Transverse colon (tissue), 4 donors: ENCODE measurements around the gene TSR3. TPM values are rescaled to one million over a fixed set of nuclear protein-coding genes. Genes with fewer than 3 reads are reported as not detected.
A peak's percentile ranks its signal among the peaks of the same experiment; 100 is the strongest.

ENCODE experiments used
- DNase-seq: peaks from one replicate; pipeline ENCODE4 v3.0.0-alpha.2; 2019
- H3K27ac ChIP-seq, 4 donors: fragments of 200-600 bp; sonication (generic); 2 replicates each; pipeline ENCODE4 v1.5.1; 2016 to 2018; ENCODE audit warnings: inconsistent platforms in 4 of 4
- H3K27me3 ChIP-seq: fragments of 200-600 bp; sonication (generic); 2 replicates; pipeline ENCODE4 v1.5.1; 2017; ENCODE audit warnings: inconsistent platforms
- H3K36me3 ChIP-seq, 4 donors: fragments of 200-600 bp; sonication (generic); 2 replicates each; pipeline ENCODE4 v1.5.1; 2017 to 2019; ENCODE audit warnings: inconsistent platforms in 4 of 4
- H3K4me1 ChIP-seq, 4 donors: fragments of 200-600 bp; sonication (generic); 2 replicates each; pipeline ENCODE4 v1.5.1; 2017 to 2020; ENCODE audit warnings: inconsistent platforms in 4 of 4
- H3K4me3 ChIP-seq, 4 donors: fragments of 200-600 bp; sonication (generic); 1 replicate in 1 of 4; 2 replicates in 3 of 4; pipeline versions ENCODE4 v1.5.1 to v1.6.1; 2017 to 2019; ENCODE audit warnings: inconsistent platforms in 4 of 4
- H3K9me3 ChIP-seq, 2 donors: fragments of 200-600 bp; sonication (generic); 2 replicates each; pipeline ENCODE4 v1.5.1; 2017 to 2019; ENCODE audit warnings: inconsistent platforms in 2 of 2
- EP300 ChIP-seq: sonication (generic); formaldehyde crosslinking; IDR thresholded peaks from one replicate; pipeline ENCODE4 v1.6.1; 2017; ENCODE audit warnings: antibody characterized with exemption, low read depth
- POLR2A ChIP-seq: fragments of 450-650 bp; IDR thresholded peaks from one replicate; pipeline ENCODE4 v1.6.1; 2016; ENCODE audit warnings: antibody characterized with exemption, mild to moderate bottlenecking, moderate library complexity
- POLR2AphosphoS5 ChIP-seq, 3 donors: sonication (generic); formaldehyde crosslinking; IDR thresholded peaks; one replicate each; pipeline ENCODE4 v1.6.1; 2016; ENCODE audit warnings: antibody characterized with exemption in 3 of 3
- whole genome bisulfite sequencing, 2 donors: methylation state at CpG; one replicate each; pipeline ENCODE4 v1.1.5; 2018; ENCODE audit warnings: low coverage in 1 of 2; 5-methylcytosine and 5-hydroxymethylcytosine counted together
- in situ Hi-C, 4 donors: fragments of 200-750 bp; cut with MboI; loops; one replicate each; pipeline versions ENCODE4 v1.15.0 to v1.15.1; 2017; ENCODE audit warnings: low sequenced_read_pairs in 3 of 4, low pct_ligation_motif_present in 1 of 4, low pct_unique_long_range_greater_than_20kb in 1 of 4
- intact Hi-C: fragments of 100-400 bp; cut with DNase I; formaldehyde crosslinking; loops from one replicate; pipeline ENCODE4 v1.15.1; 2023; ENCODE audit warnings: low total_unique reads
- total RNA-seq, 4 donors: library from RNA; depleted of rRNA; stranded (reverse); fragments of >200 nt; gene quantifications; one replicate each; pipeline ENCODE4 v1.1.0, GENCODE V29; 2016
- TF ChIP-seq, protein P1 (sequence below), 5 experiments: fragments of 200-600 bp in 3 of 5; fragments of 450-650 bp in 2 of 5; sonication (generic) in 3 of 5; IDR thresholded peaks; 1 replicate in 2 of 5; 2 replicates in 3 of 5; pipeline ENCODE4 v1.5.1; 2016 to 2017; ENCODE audit warnings: antibody characterized with exemption in 5 of 5, inconsistent platforms in 3 of 5, mild to moderate bottlenecking in 2 of 5, moderate library complexity in 1 of 5

The TSR3 gene
- total RNA-seq, 4 donors from 2014 or later, result 56.4 to 135 (median 75.3) TPM

DNA sequence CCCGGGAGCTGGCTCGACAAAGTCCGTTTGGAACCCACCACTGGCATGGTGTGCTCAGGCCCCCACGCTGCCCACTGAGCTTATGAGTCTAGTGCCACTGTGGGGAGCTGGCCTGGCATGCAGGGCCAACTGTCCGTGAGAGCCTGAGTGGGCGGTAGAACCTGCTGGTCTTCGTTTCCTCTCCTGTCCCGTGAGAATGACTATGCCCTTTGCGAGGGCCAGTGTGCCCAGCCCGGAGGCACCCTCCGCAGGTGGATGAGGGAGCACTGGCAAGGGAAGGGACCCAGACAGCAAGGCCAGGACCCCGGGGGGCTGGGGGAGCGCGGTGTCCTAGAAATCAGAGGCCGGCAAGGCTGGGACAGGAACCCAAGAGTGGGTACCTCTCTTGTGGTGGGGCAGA is 15.1 kb downstream of the TSR3 start:
- H3K27ac ChIP-seq, result no peak overlapping the region
- no peak for DNase-seq
- no peaks in the 10 kb centered on the region for H3K36me3 ChIP-seq
- H3K27me3 ChIP-seq, result peaks cover 51% of the 10 kb centered on the region
- peaks cover 6 to 28% (median 27%) of the 10 kb centered on the region in 4 donors for H3K4me1 ChIP-seq
- in situ Hi-C loops (no loop called here), intact Hi-C loops (no loop called here)
- WGBS, 2 donors, result 67% methylated on average over 13 of the region's 15 CpGs; no CpG with 5 or more reads in 1 of the 2 donors
- no peaks in the 10 kb centered on the region for H3K9me3 ChIP-seq
- TF ChIP-seq POLR2AphosphoS5 (IDR thresholded peaks at IDR 0.05) (no peak), POLR2A (no peak)
- no peak overlapping the region for H3K4me3 ChIP-seq

- DNase-seq, result no peak
- Histone ChIP-seq H3K4me1 (peaks cover 8 to 34% (median 34%) of the 10 kb centered on the region in 4 donors), H3K4me3 (no peak overlapping the region), H3K27me3 (peaks cover 58% of the 10 kb centered on the region), H3K9me3 (no peaks in the 10 kb centered on the region), H3K27ac (no peak overlapping the region), H3K36me3 (no peaks in the 10 kb centered on the region)
- TF ChIP-seq, protein P1, sequence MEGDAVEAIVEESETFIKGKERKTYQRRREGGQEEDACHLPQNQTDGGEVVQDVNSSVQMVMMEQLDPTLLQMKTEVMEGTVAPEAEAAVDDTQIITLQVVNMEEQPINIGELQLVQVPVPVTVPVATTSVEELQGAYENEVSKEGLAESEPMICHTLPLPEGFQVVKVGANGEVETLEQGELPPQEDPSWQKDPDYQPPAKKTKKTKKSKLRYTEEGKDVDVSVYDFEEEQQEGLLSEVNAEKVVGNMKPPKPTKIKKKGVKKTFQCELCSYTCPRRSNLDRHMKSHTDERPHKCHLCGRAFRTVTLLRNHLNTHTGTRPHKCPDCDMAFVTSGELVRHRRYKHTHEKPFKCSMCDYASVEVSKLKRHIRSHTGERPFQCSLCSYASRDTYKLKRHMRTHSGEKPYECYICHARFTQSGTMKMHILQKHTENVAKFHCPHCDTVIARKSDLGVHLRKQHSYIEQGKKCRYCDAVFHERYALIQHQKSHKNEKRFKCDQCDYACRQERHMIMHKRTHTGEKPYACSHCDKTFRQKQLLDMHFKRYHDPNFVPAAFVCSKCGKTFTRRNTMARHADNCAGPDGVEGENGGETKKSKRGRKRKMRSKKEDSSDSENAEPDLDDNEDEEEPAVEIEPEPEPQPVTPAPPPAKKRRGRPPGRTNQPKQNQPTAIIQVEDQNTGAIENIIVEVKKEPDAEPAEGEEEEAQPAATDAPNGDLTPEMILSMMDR (IDR thresholded peaks at IDR 0.05), result no peak
- no peak for TF ChIP-seq POLR2AphosphoS5 (IDR thresholded peaks at IDR 0.05)
- no peak for TF ChIP-seq POLR2A
- TF ChIP-seq EP300, result no peak
- in situ Hi-C loops (no loop called here), intact Hi-C loops (no loop called here)
- 12% methylated on average over 6 of the region's 12 CpGs; no CpG with 5 or more reads in 1 of the 2 donors for WGBS, 2 donors
These were observed 15.7 kb downstream of the TSR3 start for GRCh38 chr16:1335996-1336395.

GRCh38 chr16:1335211-1335971 is 16.3 kb downstream of the TSR3 start:
- 33% methylated on average over 13 of the region's 16 CpGs; no CpG with 5 or more reads in 1 of the 2 donors for WGBS, 2 donors
- Histone ChIP-seq H3K36me3 (no peaks in the 10 kb centered on the region), H3K27me3 (peaks cover 60% of the 10 kb centered on the region), H3K9me3 (no peaks in the 10 kb centered on the region), H3K27ac (no peak overlapping the region), H3K4me3 (no peak overlapping the region), H3K4me1 (peaks cover 8 to 34% (median 34%) of the 10 kb centered on the region in 4 donors)
- in situ Hi-C loops (no loop called here), intact Hi-C loops (no loop called here)
- DNase-seq, result no peak
- no peak for TF ChIP-seq POLR2A
- no peak for TF ChIP-seq POLR2AphosphoS5 (IDR thresholded peaks at IDR 0.05)
- no peak for TF ChIP-seq EP300
- TF ChIP-seq, protein P1 (IDR thresholded peaks at IDR 0.05), result no peak

DNA sequence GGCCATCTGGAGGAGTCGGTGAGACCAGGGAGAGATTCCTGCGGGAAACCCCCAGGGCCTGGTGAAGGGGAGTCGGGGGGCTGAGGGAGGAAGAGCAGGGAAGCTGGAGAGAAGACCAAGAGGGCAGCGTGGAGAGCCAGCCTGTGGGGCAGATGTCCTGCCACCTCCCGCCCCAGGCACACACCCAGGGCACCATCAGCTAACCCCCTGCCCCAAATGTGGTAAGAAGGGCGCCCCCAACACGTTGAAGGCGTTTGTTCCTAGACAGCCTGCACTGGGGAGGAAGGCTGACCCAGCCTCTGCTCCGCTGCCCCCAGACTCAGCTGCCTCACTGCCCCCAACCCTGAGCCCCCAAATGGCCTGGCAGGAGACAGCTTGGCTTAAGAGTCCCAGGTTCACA is 16.9 kb downstream of the TSR3 start:
- H3K4me1 ChIP-seq, result peaks cover 8 to 34% (median 34%) of the 10 kb centered on the region in 4 donors
- H3K36me3 ChIP-seq, result no peaks in the 10 kb centered on the region
- intact Hi-C loops (no loop called here), in situ Hi-C loops (no loop called here)
- TF ChIP-seq POLR2AphosphoS5 (IDR thresholded peaks at IDR 0.05) (no peak), POLR2A (no peak), EP300 (no peak)
- TF ChIP-seq, protein P1 (IDR thresholded peaks at IDR 0.05), result no peak
- H3K27ac ChIP-seq, result no peak overlapping the region
- H3K27me3 ChIP-seq, result peaks cover 60% of the 10 kb centered on the region
- 33% methylated on average over 9 of the region's 9 CpGs; no CpG with 5 or more reads in 1 of the 2 donors for WGBS, 2 donors
- no peaks in the 10 kb centered on the region for H3K9me3 ChIP-seq
- DNase-seq, result no peak
- peak overlapping the region in 1 of 4 donors; percentile 49 for H3K4me3 ChIP-seq
